Osteoblast (primary cell): ENCODE measurements around the gene EMP1. TPM values are rescaled to one million over a fixed set of nuclear protein-coding genes. Genes with fewer than 3 reads are reported as not detected.

Experiments used
- DNase-seq: peaks from one replicate; pipeline ENCODE4 v3.0.0; 2011; ENCODE audit warnings: low spot score, mixed read lengths; ENCODE audit not compliant: insufficient read length; ENCODE audit errors: missing footprints
- H2AFZ ChIP-seq: 2 replicates; pipeline ENCODE4 v1.6.0; 2011; ENCODE audit warnings: mild to moderate bottlenecking, low read length
- H3K27ac ChIP-seq: 2 replicates; pipeline ENCODE4 v1.5.1; 2011; ENCODE audit warnings: mild to moderate bottlenecking, low read depth, low read length, moderate library complexity
- H3K27me3 ChIP-seq: 2 replicates; pipeline ENCODE4 v1.6.0; 2012; ENCODE audit warnings: mild to moderate bottlenecking, control low read depth, inconsistent platforms, low read length, moderate library complexity; ENCODE audit not compliant: insufficient read depth
- H3K36me3 ChIP-seq: 2 replicates; pipeline ENCODE4 v1.5.1; 2011; ENCODE audit warnings: mild to moderate bottlenecking, low read length, control low read depth, moderate library complexity; ENCODE audit not compliant: insufficient read depth
- H3K4me1 ChIP-seq: 2 replicates; pipeline ENCODE4 v1.5.1; 2011; ENCODE audit warnings: mild to moderate bottlenecking, low read length, control low read depth, moderate library complexity; ENCODE audit not compliant: insufficient read depth
- H3K4me2 ChIP-seq: 2 replicates; pipeline ENCODE4 v1.6.0; 2011; ENCODE audit warnings: mild to moderate bottlenecking, low read length; ENCODE audit not compliant: insufficient read depth
- H3K4me3 ChIP-seq: fragments of 200-600 bp; sonication (generic); 3 replicates; pipeline ENCODE4 v1.5.1; 2012; ENCODE audit warnings: mild to moderate bottlenecking, low read length, inconsistent platforms; ENCODE audit not compliant: insufficient read depth
- H3K79me2 ChIP-seq: 2 replicates; pipeline ENCODE4 v1.6.0; 2012; ENCODE audit warnings: mild to moderate bottlenecking, low read length, control low read depth, inconsistent platforms; ENCODE audit not compliant: insufficient read depth
- H3K9me3 ChIP-seq: 2 replicates; pipeline ENCODE4 v1.5.1; 2011; ENCODE audit warnings: low read depth, low read length, control low read depth
- H4K20me1 ChIP-seq: 2 replicates; pipeline ENCODE4 v1.6.0; 2012; ENCODE audit warnings: mild to moderate bottlenecking, low read length, control low read depth; ENCODE audit not compliant: insufficient read depth
- total RNA-seq: library from RNA; depleted of rRNA; stranded (reverse); fragments of >200 nt; gene quantifications from 2 replicates; pipeline ENCODE4 v1.2.3, GENCODE V29; 2012
- TF ChIP-seq, protein P1 (sequence below): IDR thresholded peaks from 2 replicates; pipeline ENCODE4 v1.5.1; 2011; ENCODE audit warnings: mild to moderate bottlenecking, low read depth, low read length, moderate library complexity; ENCODE audit errors: extremely low read depth

EMP1 gene
- total RNA-seq, 1 donor, result 106 TPM

DNA sequence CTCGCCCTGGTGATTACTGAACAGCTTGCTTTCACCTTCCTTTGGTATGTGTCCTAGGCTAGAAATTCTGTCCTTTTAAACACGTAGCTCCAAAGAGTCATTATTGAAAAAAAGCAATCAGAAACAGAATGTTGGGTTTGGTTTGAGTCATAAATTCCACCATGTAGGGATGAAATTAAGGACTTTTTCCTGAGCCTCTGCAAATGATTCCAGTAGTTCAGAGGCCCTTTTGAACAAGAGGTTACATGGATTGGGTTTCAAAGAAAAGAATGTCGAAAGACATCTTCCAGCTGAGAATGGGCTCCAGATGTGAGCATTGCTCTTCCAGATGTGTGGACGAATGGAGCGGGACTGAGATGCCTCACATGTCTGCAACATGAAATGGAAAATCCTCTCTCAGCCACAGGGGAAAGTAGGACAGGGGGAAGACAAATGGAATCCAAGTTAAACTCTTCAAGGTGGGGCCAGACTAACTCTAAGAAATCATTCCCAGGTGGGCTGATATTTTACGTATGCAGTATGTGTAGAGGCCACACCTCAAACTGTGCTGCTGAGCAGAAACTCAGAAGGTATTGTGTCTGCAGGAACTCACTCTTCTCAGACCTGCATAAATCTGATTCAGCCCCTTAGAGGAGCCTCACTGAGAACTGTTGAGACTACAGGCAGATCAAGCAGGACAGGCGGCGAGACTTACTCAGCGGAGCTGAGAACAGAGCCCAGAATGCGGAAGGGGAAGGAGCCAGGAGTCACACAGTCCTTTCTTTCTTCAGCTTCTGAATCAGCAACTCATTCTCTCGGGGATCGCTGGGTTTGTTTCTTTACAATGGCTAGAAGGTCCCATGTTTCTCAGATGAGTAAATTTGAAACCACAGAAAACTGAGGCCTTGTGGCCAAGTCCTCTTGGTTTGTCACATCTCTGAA, 23.3 kb upstream of the EMP1 start:
- H3K36me3 ChIP-seq, result no peaks in the 10 kb centered on the region
- no peaks in the 10 kb centered on the region for H3K79me2 ChIP-seq
- no peaks in the 10 kb centered on the region for H3K9me3 ChIP-seq
- no peaks in the 10 kb centered on the region for H3K27me3 ChIP-seq
- H3K4me2 ChIP-seq, result peak overlapping the region; percentile 48
- TF ChIP-seq, protein P1, sequence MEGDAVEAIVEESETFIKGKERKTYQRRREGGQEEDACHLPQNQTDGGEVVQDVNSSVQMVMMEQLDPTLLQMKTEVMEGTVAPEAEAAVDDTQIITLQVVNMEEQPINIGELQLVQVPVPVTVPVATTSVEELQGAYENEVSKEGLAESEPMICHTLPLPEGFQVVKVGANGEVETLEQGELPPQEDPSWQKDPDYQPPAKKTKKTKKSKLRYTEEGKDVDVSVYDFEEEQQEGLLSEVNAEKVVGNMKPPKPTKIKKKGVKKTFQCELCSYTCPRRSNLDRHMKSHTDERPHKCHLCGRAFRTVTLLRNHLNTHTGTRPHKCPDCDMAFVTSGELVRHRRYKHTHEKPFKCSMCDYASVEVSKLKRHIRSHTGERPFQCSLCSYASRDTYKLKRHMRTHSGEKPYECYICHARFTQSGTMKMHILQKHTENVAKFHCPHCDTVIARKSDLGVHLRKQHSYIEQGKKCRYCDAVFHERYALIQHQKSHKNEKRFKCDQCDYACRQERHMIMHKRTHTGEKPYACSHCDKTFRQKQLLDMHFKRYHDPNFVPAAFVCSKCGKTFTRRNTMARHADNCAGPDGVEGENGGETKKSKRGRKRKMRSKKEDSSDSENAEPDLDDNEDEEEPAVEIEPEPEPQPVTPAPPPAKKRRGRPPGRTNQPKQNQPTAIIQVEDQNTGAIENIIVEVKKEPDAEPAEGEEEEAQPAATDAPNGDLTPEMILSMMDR, result no peak
- H2AFZ ChIP-seq, result peak overlapping the region; percentile 37
- H3K4me1 ChIP-seq, result peaks cover 58% of the 10 kb centered on the region
- H3K4me3 ChIP-seq, result peak overlapping the region; percentile 19
- H4K20me1 ChIP-seq, result no peaks in the 10 kb centered on the region
- peak; percentile 50 for DNase-seq
- H3K27ac ChIP-seq, result peak overlapping the region; percentile 84

DNA sequence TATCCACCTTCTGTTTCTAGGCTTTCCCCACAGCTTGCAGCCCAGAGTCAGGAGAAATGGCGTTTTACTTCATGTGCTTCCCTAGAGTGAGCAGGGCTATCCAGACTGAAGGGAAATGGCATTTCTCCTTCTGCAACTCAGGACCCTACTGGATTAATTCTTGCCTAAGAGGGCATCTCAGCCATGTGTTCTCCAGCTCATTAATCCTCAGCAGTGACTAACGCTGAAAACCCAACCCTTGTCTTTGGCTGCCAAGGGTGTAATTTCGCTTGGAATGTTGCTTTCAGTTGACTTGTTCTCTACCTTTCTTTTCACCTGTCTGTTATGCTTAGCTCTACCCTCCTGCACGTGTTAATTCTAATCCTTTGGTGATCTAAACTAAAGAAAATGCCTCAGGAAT, 21.0 kb upstream of the EMP1 start:
- Histone ChIP-seq H3K27me3 (no peaks in the 10 kb centered on the region), H4K20me1 (no peaks in the 10 kb centered on the region), H3K36me3 (no peaks in the 10 kb centered on the region), H3K9me3 (no peaks in the 10 kb centered on the region), H3K4me3 (no peak overlapping the region), H3K4me2 (peak overlapping the region; percentile 27), H3K79me2 (no peaks in the 10 kb centered on the region), H3K4me1 (peaks cover 75% of the 10 kb centered on the region), H3K27ac (peak overlapping the region; percentile 84), H2AFZ (no peak overlapping the region)
- TF ChIP-seq, protein P1, result no peak
- peak; percentile 18 for DNase-seq

DNA sequence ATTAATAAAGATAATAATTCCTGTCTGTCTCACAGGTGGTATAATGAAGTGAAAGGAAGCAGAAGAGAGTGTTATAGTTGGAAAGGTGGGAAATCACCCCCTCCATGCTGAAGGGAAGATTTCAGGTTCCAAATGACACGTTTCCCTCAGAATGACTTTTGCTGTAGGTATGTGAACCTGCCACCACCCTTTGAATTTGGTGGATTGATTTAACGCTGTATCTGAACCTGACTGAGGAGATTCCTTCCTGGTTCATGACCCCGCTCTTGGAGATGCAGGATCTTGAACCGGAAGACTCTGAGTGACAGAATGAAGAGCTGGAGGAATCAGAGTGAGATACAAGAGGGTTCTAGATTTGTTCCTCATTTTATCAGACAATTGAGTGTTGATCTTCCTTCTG, 20.3 kb upstream of the EMP1 start:
- TF ChIP-seq, protein P1, result no peak
- DNase-seq, result no peak
- no peaks in the 10 kb centered on the region for H3K27me3 ChIP-seq
- H3K4me2 ChIP-seq, result no peak overlapping the region
- no peaks in the 10 kb centered on the region for H3K9me3 ChIP-seq
- peaks cover 70% of the 10 kb centered on the region for H3K4me1 ChIP-seq
- H3K79me2 ChIP-seq, result no peaks in the 10 kb centered on the region
- H2AFZ ChIP-seq, result no peak overlapping the region
- H4K20me1 ChIP-seq, result no peaks in the 10 kb centered on the region
- H3K27ac ChIP-seq, result no peak overlapping the region
- no peaks in the 10 kb centered on the region for H3K36me3 ChIP-seq
- H3K4me3 ChIP-seq, result no peak overlapping the region

DNA sequence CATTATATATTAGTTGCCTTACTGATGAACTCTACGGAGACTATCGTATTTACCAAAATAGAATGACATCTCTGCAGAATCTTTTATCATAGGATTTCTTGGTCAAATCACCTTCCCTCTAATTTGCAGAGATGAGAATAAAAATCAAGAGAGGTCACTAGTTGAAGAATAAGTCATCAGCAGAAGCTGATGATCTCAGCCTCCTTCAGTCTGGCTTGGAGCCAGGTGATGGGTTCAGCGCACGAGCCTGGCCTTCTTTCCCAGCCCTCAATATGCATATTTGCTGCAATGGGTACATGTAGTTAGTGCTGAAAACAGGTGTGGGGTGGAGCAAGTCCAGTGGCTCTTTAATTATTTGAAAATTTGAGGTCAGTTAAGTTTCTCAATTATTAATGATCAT, 19.2 kb upstream of the EMP1 start:
- TF ChIP-seq, protein P1, result no peak
- H2AFZ ChIP-seq, result no peak overlapping the region

More for the DNA sequence above, 19.2 kb upstream of the EMP1 start:
- Histone ChIP-seq H3K79me2 (no peaks in the 10 kb centered on the region), H3K4me3 (no peak overlapping the region), H3K9me3 (no peaks in the 10 kb centered on the region), H3K36me3 (no peaks in the 10 kb centered on the region), H3K4me2 (no peak overlapping the region), H4K20me1 (no peaks in the 10 kb centered on the region), H3K27ac (no peak overlapping the region), H3K27me3 (no peaks in the 10 kb centered on the region), H3K4me1 (peaks cover 58% of the 10 kb centered on the region)
- DNase-seq, result no peak
